ENCODE data around the gene PXYLP1. TPM values are rescaled to one million over a fixed set of nuclear protein-coding genes. Genes with fewer than 3 reads are reported as not detected.
A peak's percentile ranks its signal among the peaks of the same experiment; 100 is the strongest.

Gene PXYLP1
- total RNA-seq, 4 donors from 2014 or later = 8.6 to 34.0 (median 19.8) TPM

DNA sequence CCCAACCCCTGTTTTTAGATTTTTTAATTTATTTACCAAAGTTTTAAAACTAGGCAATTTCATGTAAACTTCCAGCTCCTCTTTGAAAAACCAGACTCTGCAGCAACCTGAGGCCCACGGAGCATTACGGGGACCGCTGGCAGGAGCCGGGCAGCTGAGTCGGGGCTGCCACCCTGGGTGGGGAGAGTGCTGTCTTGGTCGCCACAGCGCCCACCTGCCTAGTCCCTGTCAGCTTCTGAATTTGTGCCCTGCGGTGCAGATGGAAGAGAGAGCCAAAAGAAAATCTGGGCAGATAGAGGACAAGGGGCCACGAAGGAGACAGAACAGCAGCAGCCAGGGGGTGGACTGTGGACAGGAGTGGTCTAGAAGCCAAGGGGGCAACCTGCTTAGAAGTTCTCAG lies 34.6 kb downstream of the PXYLP1 start:
- TF ChIP-seq, protein P1, sequence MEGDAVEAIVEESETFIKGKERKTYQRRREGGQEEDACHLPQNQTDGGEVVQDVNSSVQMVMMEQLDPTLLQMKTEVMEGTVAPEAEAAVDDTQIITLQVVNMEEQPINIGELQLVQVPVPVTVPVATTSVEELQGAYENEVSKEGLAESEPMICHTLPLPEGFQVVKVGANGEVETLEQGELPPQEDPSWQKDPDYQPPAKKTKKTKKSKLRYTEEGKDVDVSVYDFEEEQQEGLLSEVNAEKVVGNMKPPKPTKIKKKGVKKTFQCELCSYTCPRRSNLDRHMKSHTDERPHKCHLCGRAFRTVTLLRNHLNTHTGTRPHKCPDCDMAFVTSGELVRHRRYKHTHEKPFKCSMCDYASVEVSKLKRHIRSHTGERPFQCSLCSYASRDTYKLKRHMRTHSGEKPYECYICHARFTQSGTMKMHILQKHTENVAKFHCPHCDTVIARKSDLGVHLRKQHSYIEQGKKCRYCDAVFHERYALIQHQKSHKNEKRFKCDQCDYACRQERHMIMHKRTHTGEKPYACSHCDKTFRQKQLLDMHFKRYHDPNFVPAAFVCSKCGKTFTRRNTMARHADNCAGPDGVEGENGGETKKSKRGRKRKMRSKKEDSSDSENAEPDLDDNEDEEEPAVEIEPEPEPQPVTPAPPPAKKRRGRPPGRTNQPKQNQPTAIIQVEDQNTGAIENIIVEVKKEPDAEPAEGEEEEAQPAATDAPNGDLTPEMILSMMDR (IDR thresholded peaks at IDR 0.05) = no peak
- peak overlapping the region in 3 of 4 donors; percentile 47 to 64 (median 64) for H3K27ac ChIP-seq

GRCh38 chr3:141266797-141267555 lies 35.4 kb downstream of the PXYLP1 start:
- H3K27me3 ChIP-seq = no peaks in the 10 kb centered on the region
- peak overlapping the region; percentile 17 to 28 (median 24) for H3K4me3 ChIP-seq
- H3K4me1 ChIP-seq = no peaks in the 10 kb centered on the region
- no peaks in the 10 kb centered on the region for H3K36me3 ChIP-seq
- no peaks in the 10 kb centered on the region for H3K9me3 ChIP-seq
- TF ChIP-seq, protein P1 (IDR thresholded peaks at IDR 0.05) = no peak
- TF ChIP-seq POLR2A (IDR thresholded peaks at IDR 0.05) = no peak
- peak overlapping the region; percentile 47 to 65 (median 64) for H3K27ac ChIP-seq
- peak in 2 of 3 donors; percentile 55 to 60 for DNase-seq

More for the DNA sequence above, 34.6 kb downstream of the PXYLP1 start:
- Histone ChIP-seq H3K27me3 (no peaks in the 10 kb centered on the region), H3K9me3 (no peaks in the 10 kb centered on the region), H3K36me3 (no peaks in the 10 kb centered on the region), H3K4me1 (no peaks in the 10 kb centered on the region), H3K4me3 (no peak overlapping the region)
- no peak for DNase-seq

GRCh38 chr3:141267629-141268028 lies 36.0 kb downstream of the PXYLP1 start:
- TF ChIP-seq, protein P1 (IDR thresholded peaks at IDR 0.05) = no peak
- no peak for TF ChIP-seq POLR2A (IDR thresholded peaks at IDR 0.05)
- no peak for DNase-seq
- no peaks in the 10 kb centered on the region for H3K9me3 ChIP-seq
- H3K4me3 ChIP-seq = peak overlapping the region in 2 of 4 donors; percentile 23 to 28
- H3K36me3 ChIP-seq = no peaks in the 10 kb centered on the region
- no peaks in the 10 kb centered on the region for H3K27me3 ChIP-seq
- peak overlapping the region in 3 of 4 donors; percentile 47 to 64 (median 64) for H3K27ac ChIP-seq
- H3K4me1 ChIP-seq = no peaks in the 10 kb centered on the region

DNA sequence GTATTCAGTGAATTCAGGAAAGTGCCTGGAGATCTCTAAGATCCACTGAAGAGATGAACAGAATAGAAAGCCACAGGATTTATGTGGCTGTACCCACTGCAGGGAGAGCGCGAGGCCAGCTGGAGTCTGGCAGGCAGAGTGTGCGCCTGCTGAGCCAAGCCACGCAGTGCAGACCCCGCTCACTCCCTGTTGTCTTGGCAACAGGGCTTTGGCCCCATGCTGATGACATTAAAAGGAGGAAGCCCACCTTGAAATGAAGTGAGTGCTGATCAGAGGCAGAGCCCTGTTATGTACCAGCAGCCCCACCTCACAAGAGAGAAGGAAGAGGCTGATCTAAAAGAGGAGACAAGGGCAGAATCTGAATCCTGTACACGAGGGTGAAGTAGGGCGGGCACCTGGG lies 36.7 kb downstream of the PXYLP1 start:
- H3K4me3 ChIP-seq = no peak overlapping the region
- H3K27ac ChIP-seq = peak overlapping the region in 1 of 4 donors; percentile 64

GRCh38 chr3:141268791-141269190 lies 37.2 kb downstream of the PXYLP1 start:
- DNase-seq = no peak
- no peak for TF ChIP-seq POLR2A (IDR thresholded peaks at IDR 0.05)
- TF ChIP-seq, protein P1 (IDR thresholded peaks at IDR 0.05) = no peak
- Histone ChIP-seq H3K36me3 (no peaks in the 10 kb centered on the region), H3K27ac (peak overlapping the region in 1 of 4 donors; percentile 64), H3K4me3 (no peak overlapping the region), H3K27me3 (no peaks in the 10 kb centered on the region), H3K4me1 (no peaks in the 10 kb centered on the region), H3K9me3 (no peaks in the 10 kb centered on the region)

More for the DNA sequence above, 36.7 kb downstream of the PXYLP1 start:
- no peaks in the 10 kb centered on the region for H3K9me3 ChIP-seq
- H3K4me1 ChIP-seq = no peaks in the 10 kb centered on the region
- no peak for DNase-seq
- no peaks in the 10 kb centered on the region for H3K27me3 ChIP-seq
- no peaks in the 10 kb centered on the region for H3K36me3 ChIP-seq
- TF ChIP-seq, protein P1 (IDR thresholded peaks at IDR 0.05) = no peak
- no peak for TF ChIP-seq POLR2A (IDR thresholded peaks at IDR 0.05)

Measured in Peyer's patch (tissue), 4 donors.